ENCODE results near the gene CCL5.
"Not testable (repeated sequence)": the region's sequence is repeated elsewhere in the genome, so short reads cannot be mapped to it uniquely, and the experiment has no call there.

CCL5 gene

DNA sequence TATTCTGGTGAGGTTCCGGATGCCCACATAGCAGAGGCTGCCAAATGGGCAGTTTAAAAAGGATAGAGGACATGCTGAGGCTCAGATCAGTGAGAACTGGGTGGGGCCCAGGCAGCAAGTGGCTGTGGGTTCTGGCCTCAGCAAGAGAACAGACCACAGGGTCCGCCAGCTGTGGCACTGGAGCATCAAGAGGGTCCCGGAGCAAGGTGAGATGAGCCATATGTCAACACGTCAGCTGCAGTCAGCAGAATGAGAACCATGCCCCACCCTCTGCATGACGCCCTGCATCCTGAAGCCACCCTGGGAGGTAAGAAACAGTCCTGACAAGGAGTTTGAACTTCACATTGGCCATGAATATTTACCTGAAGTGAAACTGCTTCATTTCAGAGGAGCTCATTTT lies 20.1 kb upstream of the CCL5 start:
- H3K79me2 ChIP-seq (ENCODE audit: insufficient read depth, low read length), result no peaks in the 10 kb centered on the region
- no peaks in the 10 kb centered on the region for H3K27me3 ChIP-seq (ENCODE audit: insufficient read depth, low read length)
- H3F3A ChIP-seq (ENCODE audit: insufficient read depth, low read length), result no peaks in the 10 kb centered on the region
- no peaks in the 10 kb centered on the region for H3K9me3 ChIP-seq (ENCODE audit: low read length)
- H3K9ac ChIP-seq (ENCODE audit: low read length), result no peak overlapping the region
- H4K20me1 ChIP-seq (ENCODE audit: insufficient read depth, low read length), result no peaks in the 10 kb centered on the region
- H3K4me1 ChIP-seq (ENCODE audit: insufficient read depth, low read length, severe bottlenecking), result no peaks in the 10 kb centered on the region
- H3K27ac ChIP-seq (ENCODE audit: low read depth, low read length, poor library complexity, severe bottlenecking), result no peak overlapping the region
- H3K4me2 ChIP-seq (ENCODE audit: low read length), result no peak overlapping the region
- no peak overlapping the region for H2AFZ ChIP-seq (ENCODE audit: low read length)
- no peaks in the 10 kb centered on the region for H3K9me2 ChIP-seq (ENCODE audit: low read depth, low read length)
- no peaks in the 10 kb centered on the region for H3K36me3 ChIP-seq (ENCODE audit: insufficient read depth, low read length)
- TF ChIP-seq EZH2 (IDR thresholded peaks at IDR 0.05; ENCODE audit: borderline replicate concordance, low read length), result no peak
- TF ChIP-seq, protein P1, sequence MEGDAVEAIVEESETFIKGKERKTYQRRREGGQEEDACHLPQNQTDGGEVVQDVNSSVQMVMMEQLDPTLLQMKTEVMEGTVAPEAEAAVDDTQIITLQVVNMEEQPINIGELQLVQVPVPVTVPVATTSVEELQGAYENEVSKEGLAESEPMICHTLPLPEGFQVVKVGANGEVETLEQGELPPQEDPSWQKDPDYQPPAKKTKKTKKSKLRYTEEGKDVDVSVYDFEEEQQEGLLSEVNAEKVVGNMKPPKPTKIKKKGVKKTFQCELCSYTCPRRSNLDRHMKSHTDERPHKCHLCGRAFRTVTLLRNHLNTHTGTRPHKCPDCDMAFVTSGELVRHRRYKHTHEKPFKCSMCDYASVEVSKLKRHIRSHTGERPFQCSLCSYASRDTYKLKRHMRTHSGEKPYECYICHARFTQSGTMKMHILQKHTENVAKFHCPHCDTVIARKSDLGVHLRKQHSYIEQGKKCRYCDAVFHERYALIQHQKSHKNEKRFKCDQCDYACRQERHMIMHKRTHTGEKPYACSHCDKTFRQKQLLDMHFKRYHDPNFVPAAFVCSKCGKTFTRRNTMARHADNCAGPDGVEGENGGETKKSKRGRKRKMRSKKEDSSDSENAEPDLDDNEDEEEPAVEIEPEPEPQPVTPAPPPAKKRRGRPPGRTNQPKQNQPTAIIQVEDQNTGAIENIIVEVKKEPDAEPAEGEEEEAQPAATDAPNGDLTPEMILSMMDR (IDR thresholded peaks at IDR 0.05; ENCODE audit: low read length), result no peak
- no peak overlapping the region for H3K4me3 ChIP-seq (ENCODE audit: low read depth, low read length, poor library complexity, severe bottlenecking)

DNA sequence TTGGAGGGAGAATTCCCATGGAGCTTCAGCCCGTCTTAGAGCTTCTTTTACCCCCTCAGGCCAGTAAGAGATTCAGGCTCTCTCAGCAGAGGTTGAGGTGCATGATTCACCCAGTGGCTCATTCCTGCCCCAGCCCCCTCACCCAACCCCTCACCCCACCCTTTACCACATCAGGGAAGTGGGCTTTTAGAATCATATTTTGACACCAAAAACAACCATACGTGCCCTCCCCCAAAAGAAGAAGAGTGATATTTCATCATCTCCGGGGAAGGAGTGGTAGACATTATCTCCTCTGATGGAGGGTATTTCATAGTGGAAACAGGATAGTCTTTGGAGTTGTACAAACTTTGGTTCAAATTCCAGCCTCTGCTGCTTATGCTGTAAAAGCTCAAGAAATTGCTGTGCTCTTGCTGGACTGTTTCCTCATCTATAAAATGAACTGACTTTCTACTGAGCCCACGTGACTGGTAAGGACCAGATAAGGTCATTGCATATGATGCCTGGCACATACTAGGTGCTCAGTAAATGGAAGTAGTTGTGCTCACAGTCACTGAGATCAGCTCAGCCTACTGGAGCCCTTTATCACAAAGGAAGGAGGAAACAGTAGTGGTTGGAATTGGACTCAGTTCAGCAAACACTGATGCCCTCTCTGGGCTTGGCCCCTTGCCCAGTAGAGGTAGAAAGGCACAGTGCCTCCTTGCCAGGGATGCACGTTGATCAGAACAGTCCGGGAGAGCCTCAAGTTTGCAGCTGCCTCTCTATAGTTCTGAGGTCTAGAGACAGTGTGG lies 18.3 kb upstream of the CCL5 start:
- Histone ChIP-seq H3K36me3 (ENCODE audit: insufficient read depth, low read length) (no peaks in the 10 kb centered on the region), H3F3A (ENCODE audit: insufficient read depth, low read length) (no peaks in the 10 kb centered on the region), H3K9me2 (ENCODE audit: low read depth, low read length) (no peaks in the 10 kb centered on the region), H3K79me2 (ENCODE audit: insufficient read depth, low read length) (no peaks in the 10 kb centered on the region), H3K27ac (ENCODE audit: low read depth, low read length, poor library complexity, severe bottlenecking) (no peak overlapping the region), H2AFZ (ENCODE audit: low read length) (no peak overlapping the region), H3K4me3 (ENCODE audit: low read depth, low read length, poor library complexity, severe bottlenecking) (no peak overlapping the region), H3K4me1 (ENCODE audit: insufficient read depth, low read length, severe bottlenecking) (no peaks in the 10 kb centered on the region), H4K20me1 (ENCODE audit: insufficient read depth, low read length) (no peaks in the 10 kb centered on the region), H3K9me3 (ENCODE audit: low read length) (no peaks in the 10 kb centered on the region), H3K4me2 (ENCODE audit: low read length) (no peak overlapping the region), H3K9ac (ENCODE audit: low read length) (no peak overlapping the region), H3K27me3 (ENCODE audit: insufficient read depth, low read length) (no peaks in the 10 kb centered on the region)
- TF ChIP-seq EZH2 (IDR thresholded peaks at IDR 0.05; ENCODE audit: borderline replicate concordance, low read length), result no peak
- TF ChIP-seq, protein P1 (IDR thresholded peaks at IDR 0.05; ENCODE audit: low read length), result no peak

DNA sequence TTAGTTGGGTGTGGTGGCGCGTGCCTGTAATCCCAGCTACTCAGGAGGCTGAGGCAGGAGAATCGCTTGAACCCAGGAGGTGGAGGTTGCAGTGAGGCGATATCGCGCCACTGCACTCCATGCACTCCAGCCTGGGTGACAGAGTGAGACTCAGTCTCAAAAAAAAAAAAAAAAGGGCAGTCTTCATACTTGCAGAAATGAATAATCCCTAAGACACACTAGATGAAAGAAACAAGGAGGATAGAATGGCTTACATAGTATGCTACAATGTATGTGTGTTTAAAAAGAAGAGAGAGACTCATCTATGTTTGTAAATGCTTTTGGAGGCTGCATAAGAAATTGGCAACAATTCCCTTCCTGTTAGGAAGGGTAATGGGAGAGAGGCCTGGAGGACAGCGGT lies 17.6 kb upstream of the CCL5 start:
- H3F3A ChIP-seq (ENCODE audit: insufficient read depth, low read length); H3K4me1 ChIP-seq (ENCODE audit: insufficient read depth, low read length, severe bottlenecking); H3K9me3 ChIP-seq (ENCODE audit: low read length); H4K20me1 ChIP-seq (ENCODE audit: insufficient read depth, low read length); H3K27me3 ChIP-seq (ENCODE audit: insufficient read depth, low read length); H3K9me2 ChIP-seq (ENCODE audit: low read depth, low read length); H3K4me2 ChIP-seq (ENCODE audit: low read length); H3K79me2 ChIP-seq (ENCODE audit: insufficient read depth, low read length); H3K27ac ChIP-seq (ENCODE audit: low read depth, low read length, poor library complexity, severe bottlenecking); H3K9ac ChIP-seq (ENCODE audit: low read length); H2AFZ ChIP-seq (ENCODE audit: low read length); H3K36me3 ChIP-seq (ENCODE audit: insufficient read depth, low read length); H3K4me3 ChIP-seq (ENCODE audit: low read depth, low read length, poor library complexity, severe bottlenecking): not testable (repeated sequence)
